GM18526 (cell line): ENCODE data around the gene SLC9A2.

Experiments
- POLR2A ChIP-seq: IDR thresholded peaks from 3 replicates; pipeline ENCODE4 v1.6.1; 2011; ENCODE audit not compliant: insufficient read length; ENCODE audit errors: extremely low read depth

SLC9A2 gene

GRCh38 chr2:102619414-102620319 is at the start of gene SLC9A2:
SLC9A2 (plus strand) TSS chr2:102619553; CDS start chr2:102619849, 296 bp downstream.
- TF ChIP-seq POLR2A: no peak

GRCh38 chr2:102575888-102576287 is 43.5 kb upstream of the SLC9A2 start:
- no peak for TF ChIP-seq POLR2A

DNA sequence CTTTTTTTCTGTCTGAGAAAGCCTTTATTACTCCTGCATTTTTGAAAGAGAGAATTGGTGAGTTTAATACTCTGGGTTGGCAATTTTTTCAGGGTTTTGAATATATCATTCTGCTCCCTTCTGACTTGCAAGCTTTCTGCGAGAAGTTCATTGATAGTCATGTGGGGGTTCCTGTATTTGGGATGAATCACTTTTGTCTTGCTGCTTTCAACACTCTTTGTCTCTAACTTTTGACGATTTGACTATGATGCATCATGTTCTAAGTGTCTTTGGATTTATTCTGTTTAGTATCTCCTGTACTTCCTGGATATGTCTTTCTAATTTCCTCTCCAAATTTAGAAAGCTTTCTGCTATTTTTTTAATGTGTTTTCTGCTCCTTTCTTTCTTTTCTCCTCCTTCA is 41.0 kb upstream of the SLC9A2 start:
- no peak for TF ChIP-seq POLR2A

- no peak for TF ChIP-seq POLR2A
Measured at GRCh38 chr2:102581911-102582310, 37.4 kb upstream of the SLC9A2 start.

- TF ChIP-seq POLR2A: no peak
Measured at GRCh38 chr2:102582845-102583244, 36.5 kb upstream of the SLC9A2 start.

DNA sequence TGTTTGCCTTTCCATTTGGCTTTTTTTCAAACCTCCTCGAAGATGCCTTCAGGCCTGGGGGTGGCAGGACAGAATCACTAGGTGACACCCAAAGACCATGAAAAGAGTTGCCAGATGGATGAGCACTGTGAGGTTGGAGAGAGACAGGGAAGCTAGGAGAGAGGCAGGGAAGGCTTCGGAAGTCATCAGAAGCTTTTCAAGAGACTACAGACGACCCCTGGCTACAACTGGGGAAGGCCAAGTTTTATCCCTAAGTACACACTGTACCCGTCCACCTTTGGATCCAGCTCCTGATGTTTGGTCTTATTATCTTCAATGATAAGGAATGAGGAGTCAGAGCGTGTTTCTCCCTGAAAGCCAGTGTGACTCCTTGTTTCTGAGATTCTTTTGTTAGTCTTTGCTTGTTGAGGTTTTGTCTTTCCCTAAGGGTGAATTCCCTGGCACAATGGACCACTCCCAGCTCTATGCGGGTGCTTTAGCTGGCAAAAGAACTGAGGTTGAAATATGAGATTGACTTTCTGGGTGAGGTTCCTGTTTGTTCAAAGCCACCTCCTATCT is 33.4 kb upstream of the SLC9A2 start:
- no peak for TF ChIP-seq POLR2A

DNA sequence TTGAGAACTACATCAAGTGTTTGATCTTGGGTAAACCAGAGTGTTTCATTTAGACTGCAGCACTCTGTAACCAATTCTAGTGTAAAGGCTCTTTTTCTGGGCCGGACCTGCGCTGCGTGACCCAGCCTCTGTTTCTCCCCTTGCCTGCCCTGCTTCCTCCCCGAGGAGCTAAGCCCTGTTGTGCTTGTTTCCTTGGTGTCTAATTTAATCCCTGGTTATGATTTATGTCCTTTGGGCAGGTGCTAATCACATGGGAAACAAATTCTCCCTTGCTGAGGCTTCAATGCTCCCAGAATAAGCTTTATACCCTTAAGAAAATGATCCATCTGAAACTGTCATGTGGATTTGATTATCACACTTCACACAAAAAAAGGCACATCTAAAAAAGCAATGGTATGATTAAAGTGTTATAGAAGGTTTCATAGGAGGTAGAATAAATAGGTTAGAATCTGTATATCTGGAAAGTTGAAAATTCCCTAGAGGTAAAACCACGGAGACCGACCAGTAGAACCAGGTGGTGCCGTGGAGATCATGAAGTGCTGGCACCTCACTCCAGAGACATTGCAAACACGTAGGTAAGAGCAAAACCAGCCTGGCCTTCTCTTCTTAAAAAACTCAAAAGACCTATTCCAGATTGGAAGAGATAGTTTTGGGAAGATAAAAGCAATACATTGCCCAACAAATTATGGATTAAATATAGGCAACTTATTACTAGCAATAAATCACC is 31.0 kb upstream of the SLC9A2 start:
- no peak for TF ChIP-seq POLR2A

- TF ChIP-seq POLR2A: no peak
Measured at GRCh38 chr2:102589444-102589843, 29.9 kb upstream of the SLC9A2 start.

GRCh38 chr2:102591491-102592045 is 27.8 kb upstream of the SLC9A2 start:
- no peak for TF ChIP-seq POLR2A

GRCh38 chr2:102592601-102593000 is 26.8 kb upstream of the SLC9A2 start:
- TF ChIP-seq POLR2A: no peak

- TF ChIP-seq POLR2A: no peak
Measured at GRCh38 chr2:102593516-102593915, 25.8 kb upstream of the SLC9A2 start.

DNA sequence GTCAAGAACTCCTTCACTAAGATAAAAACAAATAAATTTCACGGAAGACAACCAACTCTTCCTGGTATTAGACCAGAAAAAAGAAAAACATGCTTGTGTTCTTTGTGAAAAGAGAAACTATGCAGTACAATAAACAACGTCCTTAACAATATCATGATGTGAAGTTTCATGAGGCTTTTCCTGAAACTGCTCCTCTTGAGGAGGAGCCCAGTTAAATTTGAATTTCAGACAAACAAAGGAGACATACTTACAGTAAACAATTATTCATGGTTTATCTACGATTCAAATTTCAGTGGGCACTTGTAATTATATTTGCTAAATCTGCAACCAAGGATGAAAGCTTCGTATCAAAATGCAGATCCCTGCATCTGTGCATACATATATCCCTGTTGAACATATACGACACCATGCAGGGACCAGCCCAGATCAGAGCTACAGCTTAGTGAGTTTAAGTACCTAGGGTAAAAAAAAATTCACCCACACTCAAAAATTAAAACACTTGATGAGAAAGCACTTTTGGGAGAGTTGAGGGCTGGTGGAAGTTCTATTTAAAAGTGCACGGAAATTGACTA is 24.8 kb upstream of the SLC9A2 start:
- TF ChIP-seq POLR2A: no peak

DNA sequence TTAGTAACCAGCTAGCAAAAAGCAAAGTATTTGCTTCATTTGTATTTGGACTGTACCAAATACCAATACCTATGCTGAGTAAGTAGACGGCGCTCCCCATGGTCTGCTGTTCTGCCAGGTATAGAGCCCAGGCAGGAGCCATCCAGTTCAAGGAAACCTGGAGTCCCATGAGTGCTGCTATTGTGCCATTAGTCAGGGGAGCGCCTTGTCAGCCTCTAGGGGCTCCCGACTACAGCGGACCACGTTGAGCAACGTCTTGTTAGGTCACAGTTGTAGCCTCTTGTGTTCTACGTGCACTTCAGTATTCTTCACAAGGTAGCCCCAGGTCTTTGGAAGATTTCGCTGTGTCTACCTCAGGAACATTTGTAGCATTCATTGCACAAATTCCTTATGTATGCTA is 21.6 kb upstream of the SLC9A2 start:
- TF ChIP-seq POLR2A: no peak

DNA sequence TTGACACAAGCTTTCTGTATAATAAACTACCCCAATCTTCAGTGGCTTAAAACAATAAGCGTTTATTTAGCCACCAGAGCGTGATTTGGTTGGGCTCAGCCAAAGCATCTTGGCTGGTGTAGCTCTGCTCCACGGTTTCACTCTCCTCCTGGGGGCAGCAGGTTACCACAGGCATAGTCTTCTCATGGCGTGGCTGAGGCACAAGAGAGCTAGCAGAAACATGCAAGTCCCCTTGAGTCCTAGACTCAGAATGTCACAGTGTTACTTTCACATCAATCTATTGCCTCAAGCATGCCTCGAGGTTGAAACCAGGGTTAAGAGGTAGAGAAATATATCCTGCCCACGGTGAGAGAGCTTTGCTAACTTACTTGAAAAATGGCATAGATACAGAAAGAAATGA is 19.9 kb upstream of the SLC9A2 start:
- TF ChIP-seq POLR2A: no peak

GRCh38 chr2:102601730-102602129 is 17.6 kb upstream of the SLC9A2 start:
- no peak for TF ChIP-seq POLR2A

- TF ChIP-seq POLR2A: no peak
Measured at GRCh38 chr2:102603904-102604303, 15.4 kb upstream of the SLC9A2 start.

DNA sequence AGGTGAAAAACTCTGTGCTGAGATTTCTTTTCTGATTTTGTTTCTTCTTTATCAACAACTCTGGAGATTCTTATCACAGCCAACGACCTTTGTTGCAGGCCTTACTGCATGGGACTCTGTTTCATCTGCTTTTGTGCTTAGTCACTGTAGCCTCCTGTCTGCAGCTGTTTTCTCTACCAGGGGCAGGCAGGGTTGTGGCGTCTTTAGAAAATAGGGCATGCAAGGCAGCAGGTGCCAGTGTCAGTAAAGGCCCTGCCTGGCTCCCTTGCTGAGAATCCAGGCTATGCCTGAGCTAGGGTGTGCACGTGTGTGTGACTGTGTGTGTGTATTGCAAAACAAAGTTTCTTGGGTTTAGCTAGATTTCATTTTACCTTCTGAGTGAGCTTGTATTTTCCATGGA is 14.6 kb upstream of the SLC9A2 start:
- no peak for TF ChIP-seq POLR2A
